SK-N-SH treated with all-trans-retinoic acid at 6 μM for 48 hours (cell line): ENCODE data around the gene ARFIP2.

Experiments used
- ATAC-seq: fragments of 200-7000 bp; cut with Tn5 transposase; 3 replicates; pipeline ENCODE4 v1.9.1; 2020; ENCODE audit warnings: mild to moderate bottlenecking, moderate library complexity
- ARNTL ChIP-seq: fragments of 450-650 bp; formaldehyde crosslinking; IDR thresholded peaks from 2 replicates; pipeline ENCODE4 v1.5.0; 2020; ENCODE audit warnings: low read depth, mild to moderate bottlenecking, moderate library complexity, borderline replicate concordance
- BACH2 ChIP-seq: fragments of 250-450 bp; sonication (Bioruptor Pico); IDR thresholded peaks from 2 replicates; pipeline ENCODE4 v1.9.0; 2021; ENCODE audit warnings: mild to moderate bottlenecking, borderline replicate concordance
- CSDC2 ChIP-seq: fragments of 250-450 bp; sonication (Bioruptor Pico); IDR thresholded peaks from 2 replicates; pipeline ENCODE4 v1.5.0; 2020; ENCODE audit warnings: mild to moderate bottlenecking, moderate library complexity
- CSRNP3 ChIP-seq: fragments of 250-450 bp; sonication (Bioruptor Pico); IDR thresholded peaks from 2 replicates; pipeline ENCODE4 v1.5.1; 2021; ENCODE audit warnings: mild to moderate bottlenecking, moderate library complexity
- ESRRG ChIP-seq: fragments of 250-450 bp; sonication (Bioruptor Pico); IDR thresholded peaks from 2 replicates; pipeline ENCODE4 v1.6.1; 2021; ENCODE audit warnings: mild to moderate bottlenecking
- GLIS3 ChIP-seq: fragments of 250-450 bp; sonication (Bioruptor Pico); IDR thresholded peaks from 2 replicates; pipeline ENCODE4 v1.5.0; 2020; ENCODE audit warnings: mild to moderate bottlenecking, moderate library complexity
- ISL1 ChIP-seq: fragments of 250-450 bp; sonication (Bioruptor Pico); IDR thresholded peaks from 2 replicates; pipeline ENCODE4 v2.1.2; 2022; ENCODE audit warnings: mild to moderate bottlenecking, moderate library complexity
- OSR1 ChIP-seq: fragments of 250-450 bp; sonication (Bioruptor Pico); IDR thresholded peaks from 2 replicates; pipeline ENCODE4 v1.8.0; 2022; ENCODE audit warnings: moderate library complexity, mild to moderate bottlenecking, inconsistent platforms
- PATZ1 ChIP-seq: fragments of 250-450 bp; sonication (Bioruptor Pico); IDR thresholded peaks from 2 replicates; pipeline ENCODE4 v1.8.0; 2020; ENCODE audit warnings: mild to moderate bottlenecking, moderate library complexity, borderline replicate concordance
- POU6F1 ChIP-seq: fragments of 250-450 bp; sonication (Bioruptor Pico); IDR thresholded peaks from 2 replicates; pipeline ENCODE4 v1.8.0; 2021; ENCODE audit warnings: low read depth, mild to moderate bottlenecking, moderate library complexity, borderline replicate concordance
- PPARA ChIP-seq: fragments of 250-450 bp; sonication (Bioruptor Pico); IDR thresholded peaks from 2 replicates; pipeline ENCODE4 v1.5.0; 2020; ENCODE audit warnings: mild to moderate bottlenecking, borderline replicate concordance
- RARB ChIP-seq: fragments of 250-450 bp; sonication (Bioruptor Pico); IDR thresholded peaks from 2 replicates; pipeline ENCODE4 v1.8.0; 2021; ENCODE audit warnings: mild to moderate bottlenecking, moderate library complexity
- SNAI2 ChIP-seq: fragments of 250-450 bp; sonication (Bioruptor Pico); IDR thresholded peaks from 2 replicates; pipeline ENCODE4 v1.5.0; 2020; ENCODE audit warnings: mild to moderate bottlenecking, moderate library complexity
- TCF4 ChIP-seq: fragments of 250-450 bp; sonication (Bioruptor Pico); IDR thresholded peaks from 2 replicates; pipeline ENCODE4 v1.8.0; 2021; ENCODE audit warnings: mild to moderate bottlenecking, moderate library complexity, borderline replicate concordance
- TOX ChIP-seq: fragments of 250-450 bp; sonication (Bioruptor Pico); IDR thresholded peaks from 2 replicates; pipeline ENCODE4 v1.8.0; 2021; ENCODE audit warnings: mild to moderate bottlenecking, moderate library complexity, borderline replicate concordance
- ZFP3 ChIP-seq: fragments of 250-450 bp; sonication (Bioruptor Pico); IDR thresholded peaks from 2 replicates; pipeline ENCODE4 v1.5.0; 2020; ENCODE audit warnings: mild to moderate bottlenecking, moderate library complexity
- ZFP30 ChIP-seq: fragments of 450-650 bp; formaldehyde crosslinking; IDR thresholded peaks from 2 replicates; pipeline ENCODE4 v1.5.0; 2022; ENCODE audit warnings: mild to moderate bottlenecking, moderate library complexity
- ZNF565 ChIP-seq: fragments of 450-650 bp; formaldehyde crosslinking; conservative IDR thresholded peaks from 2 replicates; pipeline ENCODE4 v1.5.0; 2020; ENCODE audit warnings: low read depth, mild to moderate bottlenecking, moderate library complexity
- ZNF70 ChIP-seq: fragments of 450-650 bp; formaldehyde crosslinking; IDR thresholded peaks from 2 replicates; pipeline ENCODE4 v1.5.0; 2020; ENCODE audit warnings: mild to moderate bottlenecking, moderate library complexity
- ZNF8 ChIP-seq: fragments of 450-650 bp; formaldehyde crosslinking; IDR thresholded peaks from 2 replicates; pipeline ENCODE4 v1.5.0; 2020; ENCODE audit warnings: mild to moderate bottlenecking, moderate library complexity
- TF ChIP-seq, protein P1 (sequence below): fragments of 250-450 bp; sonication (Bioruptor Pico); IDR thresholded peaks from 2 replicates; pipeline ENCODE4 v1.5.0; 2020; ENCODE audit warnings: mild to moderate bottlenecking, moderate library complexity

The ARFIP2 gene

DNA sequence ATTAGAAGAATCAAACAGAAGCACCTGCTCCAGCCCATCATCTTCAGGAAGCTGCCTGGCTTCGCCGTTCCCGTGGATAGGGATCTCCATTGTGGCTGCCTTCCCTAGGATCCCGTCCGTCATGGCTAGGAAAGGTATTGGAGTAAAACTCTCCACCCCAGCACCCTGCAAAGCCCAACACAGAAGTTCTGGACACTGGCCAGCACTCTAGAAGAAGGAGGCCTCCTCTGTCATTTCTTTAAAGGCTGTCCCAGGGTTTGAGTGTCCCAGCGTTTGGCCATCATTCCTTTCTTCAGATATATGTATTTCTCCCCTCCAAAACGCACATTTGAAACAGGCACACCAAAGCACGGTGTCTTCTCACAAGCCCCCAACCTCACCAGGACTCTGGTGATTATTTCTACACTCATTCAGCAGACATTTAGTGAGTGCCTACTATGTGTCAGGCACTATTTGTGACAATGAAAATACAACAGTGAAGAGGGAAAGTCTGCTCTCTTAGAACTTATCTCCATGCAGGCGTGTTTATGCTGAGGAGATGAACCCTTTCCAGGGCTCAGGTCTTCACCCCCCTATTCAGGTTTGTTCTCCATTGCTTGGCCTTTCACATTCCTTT, 724 bp downstream of the ARFIP2 start (continued):
- TF ChIP-seq PPARA (CRISPR knock-in tag) (no peak), ARNTL (no peak), BACH2 (no peak), ZNF70 (CRISPR knock-in tag) (no peak), ISL1 (CRISPR knock-in tag) (no peak), ZNF8 (CRISPR knock-in tag) (no peak), ESRRG (CRISPR knock-in tag) (no peak), ZFP30 (CRISPR knock-in tag) (no peak), PATZ1 (no peak), ZNF565 (no peak), GLIS3 (CRISPR knock-in tag) (no peak)
- TF ChIP-seq, all 23 proteins: peak for 0

- TF ChIP-seq ZFP30 (CRISPR knock-in tag) (no peak), POU6F1 (no peak)
- ATAC-seq, result no peak
These were observed 4.6 kb downstream of the ARFIP2 start for GRCh38 chr11:6476571-6476970.

- TF ChIP-seq ZFP30 (CRISPR knock-in tag) (no peak), TCF4 (CRISPR knock-in tag) (no peak), PPARA (CRISPR knock-in tag) (no peak), CSRNP3 (CRISPR knock-in tag) (no peak), ZNF70 (CRISPR knock-in tag) (no peak), ARNTL (no peak), OSR1 (CRISPR knock-in tag) (no peak), BACH2 (no peak), ISL1 (CRISPR knock-in tag) (no peak), SNAI2 (CRISPR knock-in tag) (no peak), CSDC2 (no peak), TOX (CRISPR knock-in tag) (no peak), GLIS3 (CRISPR knock-in tag) (no peak), ZFP3 (no peak), RARB (CRISPR knock-in tag) (no peak)
- TF ChIP-seq, all 23 proteins: peak for 0
- ATAC-seq, result no peak
These were observed 5.2 kb downstream of the ARFIP2 start for GRCh38 chr11:6475936-6476335.

DNA sequence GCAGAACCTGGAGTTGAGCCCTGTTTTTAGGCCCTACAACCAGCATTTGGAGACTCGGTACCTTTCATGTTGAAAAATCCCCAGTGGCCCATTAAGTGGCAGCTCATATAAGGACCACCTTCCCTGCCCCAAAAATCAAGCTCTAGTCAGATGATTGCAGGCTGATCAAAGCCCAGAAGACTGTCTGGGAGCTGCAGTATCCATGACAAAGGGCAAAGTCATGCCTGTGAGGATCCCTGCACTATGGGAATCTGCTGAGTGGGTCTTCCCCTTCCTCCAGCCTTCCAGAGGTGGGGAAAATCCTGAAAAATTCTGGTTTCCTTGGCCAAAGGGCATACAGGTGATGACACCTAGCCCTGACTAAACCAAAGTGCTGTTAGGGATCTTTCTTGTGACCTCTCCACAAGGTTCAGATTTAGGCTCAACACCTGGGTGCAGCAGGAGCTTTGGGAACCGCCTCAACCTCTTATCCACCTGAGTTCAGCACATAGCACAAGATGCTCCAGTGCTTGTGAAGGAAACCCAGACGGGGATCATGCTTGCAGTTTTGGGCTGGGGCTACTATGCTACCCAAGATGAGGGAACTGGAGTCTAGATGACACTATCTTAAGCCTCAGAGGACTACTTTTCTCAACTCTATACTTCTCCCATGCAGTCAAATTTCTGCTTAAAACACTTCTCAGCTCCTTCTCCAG, 6.2 kb downstream of the ARFIP2 start:
- ATAC-seq, result peak; percentile 10
- TF ChIP-seq SNAI2 (CRISPR knock-in tag) (no peak), RARB (CRISPR knock-in tag) (0 out of 2 replicates have a peak, but pooled peaks have one; percentile 15)
- TF ChIP-seq, all 23 proteins: peak for 1

DNA sequence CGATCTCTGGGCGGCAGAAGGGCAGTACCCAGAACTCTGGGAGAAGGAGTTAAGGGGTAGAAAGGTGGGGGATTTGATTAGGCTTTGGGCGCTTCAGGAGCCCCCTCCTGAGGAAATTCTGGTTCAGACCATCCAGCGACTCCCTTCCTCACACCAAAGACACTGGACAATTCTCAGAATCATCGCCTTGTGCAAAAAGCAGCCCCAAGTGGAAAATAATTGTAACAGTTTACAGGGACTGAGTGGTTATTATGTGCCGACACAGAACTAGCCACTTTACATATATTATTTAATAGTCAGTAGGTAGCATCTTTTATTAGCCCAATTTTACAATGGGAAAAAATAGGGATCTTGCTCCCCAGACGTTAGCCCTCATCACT, 6.7 kb downstream of the ARFIP2 start:
- no peak; the same call in 2 of the 3 replicates for ATAC-seq
- TF ChIP-seq CSDC2 (no peak), ISL1 (CRISPR knock-in tag) (no peak), PATZ1 (no peak), CSRNP3 (CRISPR knock-in tag) (no peak), TCF4 (CRISPR knock-in tag) (no peak)
- TF ChIP-seq, protein P1, sequence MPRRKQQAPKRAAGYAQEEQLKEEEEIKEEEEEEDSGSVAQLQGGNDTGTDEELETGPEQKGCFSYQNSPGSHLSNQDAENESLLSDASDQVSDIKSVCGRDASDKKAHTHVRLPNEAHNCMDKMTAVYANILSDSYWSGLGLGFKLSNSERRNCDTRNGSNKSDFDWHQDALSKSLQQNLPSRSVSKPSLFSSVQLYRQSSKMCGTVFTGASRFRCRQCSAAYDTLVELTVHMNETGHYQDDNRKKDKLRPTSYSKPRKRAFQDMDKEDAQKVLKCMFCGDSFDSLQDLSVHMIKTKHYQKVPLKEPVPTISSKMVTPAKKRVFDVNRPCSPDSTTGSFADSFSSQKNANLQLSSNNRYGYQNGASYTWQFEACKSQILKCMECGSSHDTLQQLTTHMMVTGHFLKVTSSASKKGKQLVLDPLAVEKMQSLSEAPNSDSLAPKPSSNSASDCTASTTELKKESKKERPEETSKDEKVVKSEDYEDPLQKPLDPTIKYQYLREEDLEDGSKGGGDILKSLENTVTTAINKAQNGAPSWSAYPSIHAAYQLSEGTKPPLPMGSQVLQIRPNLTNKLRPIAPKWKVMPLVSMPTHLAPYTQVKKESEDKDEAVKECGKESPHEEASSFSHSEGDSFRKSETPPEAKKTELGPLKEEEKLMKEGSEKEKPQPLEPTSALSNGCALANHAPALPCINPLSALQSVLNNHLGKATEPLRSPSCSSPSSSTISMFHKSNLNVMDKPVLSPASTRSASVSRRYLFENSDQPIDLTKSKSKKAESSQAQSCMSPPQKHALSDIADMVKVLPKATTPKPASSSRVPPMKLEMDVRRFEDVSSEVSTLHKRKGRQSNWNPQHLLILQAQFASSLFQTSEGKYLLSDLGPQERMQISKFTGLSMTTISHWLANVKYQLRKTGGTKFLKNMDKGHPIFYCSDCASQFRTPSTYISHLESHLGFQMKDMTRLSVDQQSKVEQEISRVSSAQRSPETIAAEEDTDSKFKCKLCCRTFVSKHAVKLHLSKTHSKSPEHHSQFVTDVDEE (CRISPR knock-in tag), result 0 out of 2 replicates have a peak, but pooled peaks have one; percentile 2
- TF ChIP-seq, all 23 proteins: peak for 1
